ENCODE results near the gene CLEC7A.

GRCh38 chr12:10179776-10180181 is 49.8 kb upstream of the CLEC7A start:
- TF ChIP-seq TCF7L2 (IDR thresholded peaks at IDR 0.05; ENCODE audit: low read depth, low read length) (no peak), CTCF (IDR thresholded peaks at IDR 0.05) (no peak), REST (IDR thresholded peaks at IDR 0.05; ENCODE audit: insufficient read depth in 1 of 2, low read depth in 2 of 2, low read length in 1 of 2) (no peak), POLR2AphosphoS5 (IDR thresholded peaks at IDR 0.05; ENCODE audit: low read depth, low read length) (no peak)

All from Panc1 (cell line).